ENCODE measurements around the gene SELE.
"Not testable (repeated sequence)": the region's sequence is repeated elsewhere in the genome, so short reads cannot be mapped to it uniquely, and the experiment has no call there.

Gene SELE

GRCh38 chr1:169724168-169724567, 9.7 kb downstream of the SELE start:
- no peak for DNase-seq (ENCODE audit: low read depth in 2 of 2)

DNA sequence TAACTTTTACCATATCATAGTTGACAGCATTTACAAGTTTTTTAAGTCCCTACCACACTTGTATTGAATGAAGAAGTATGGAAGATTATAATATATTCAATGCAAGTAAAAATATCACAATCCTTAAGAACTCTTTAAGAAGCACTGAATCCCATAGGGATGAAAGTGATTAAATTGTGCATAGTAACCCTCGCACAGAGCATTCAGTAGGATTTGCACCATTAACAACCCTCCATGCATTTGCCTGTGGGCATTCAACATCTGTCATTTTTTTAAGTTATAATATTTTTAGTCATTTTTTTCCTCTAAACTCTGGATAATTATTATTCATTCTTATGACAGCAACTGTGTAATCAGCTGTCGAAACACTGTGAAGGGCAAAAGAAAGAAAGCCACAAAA, 10.1 kb downstream of the SELE start:
- no peak for DNase-seq (ENCODE audit: low read depth in 2 of 2)

DNA sequence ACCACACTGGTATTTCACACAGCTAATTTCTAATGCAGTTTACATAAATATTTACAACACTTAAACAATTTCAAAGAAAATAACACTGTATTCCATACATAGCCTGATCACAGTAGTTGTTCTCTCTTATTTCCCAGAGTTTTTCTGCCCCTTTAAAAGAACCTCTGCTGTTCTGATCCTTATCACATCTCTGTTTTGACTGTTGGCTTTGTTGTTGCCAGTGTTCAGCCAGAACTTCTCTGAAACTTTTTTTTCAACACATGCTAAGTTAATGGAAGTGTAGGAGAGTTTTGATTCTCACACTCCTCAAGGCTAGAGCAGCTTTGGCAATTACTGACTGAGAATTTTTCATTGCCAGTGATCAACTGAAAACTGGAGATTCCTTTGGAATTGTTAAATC, 11.1 kb downstream of the SELE start:
- no peak for DNase-seq (ENCODE audit: low read depth in 2 of 2)

DNA sequence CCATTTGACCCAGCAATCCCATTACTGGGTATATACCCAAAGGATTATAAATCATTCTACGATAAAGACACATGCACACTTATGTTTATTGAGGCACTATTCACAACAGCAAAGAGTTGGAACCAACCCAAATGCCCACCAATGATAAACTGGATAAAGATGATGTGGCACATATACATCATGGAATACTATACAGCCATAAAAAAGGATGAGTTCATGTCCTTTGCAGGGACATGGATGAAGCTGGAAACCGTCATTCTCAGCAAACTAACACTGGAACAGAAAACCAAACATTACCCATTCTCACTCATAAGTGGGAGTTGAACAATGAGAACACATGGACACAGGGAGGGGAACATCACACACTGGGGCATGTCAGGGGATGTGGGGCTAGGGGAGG, 18.8 kb downstream of the SELE start:
- DNase-seq (ENCODE audit: low read depth in 2 of 2) = not testable (repeated sequence)

DNA sequence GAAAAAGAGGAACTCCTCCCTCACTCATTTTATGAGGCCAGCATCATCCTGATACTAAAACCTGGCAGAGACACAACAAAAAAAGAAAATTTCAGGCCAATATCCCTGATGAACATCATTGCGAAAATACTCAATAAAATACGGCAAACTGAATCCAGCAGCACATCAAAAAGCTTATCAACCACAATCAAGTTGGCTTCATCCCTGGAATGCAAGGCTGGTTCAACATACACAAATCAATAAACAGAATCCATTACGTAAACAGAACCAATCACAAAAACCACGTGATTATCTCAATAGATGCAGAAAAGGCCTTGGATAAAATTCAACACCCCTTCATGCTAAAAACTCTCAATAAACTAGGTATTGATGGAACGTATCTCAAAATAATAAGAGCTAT, 20.8 kb downstream of the SELE start:
- not testable (repeated sequence) for DNase-seq (ENCODE audit: low read depth in 2 of 2)

DNA sequence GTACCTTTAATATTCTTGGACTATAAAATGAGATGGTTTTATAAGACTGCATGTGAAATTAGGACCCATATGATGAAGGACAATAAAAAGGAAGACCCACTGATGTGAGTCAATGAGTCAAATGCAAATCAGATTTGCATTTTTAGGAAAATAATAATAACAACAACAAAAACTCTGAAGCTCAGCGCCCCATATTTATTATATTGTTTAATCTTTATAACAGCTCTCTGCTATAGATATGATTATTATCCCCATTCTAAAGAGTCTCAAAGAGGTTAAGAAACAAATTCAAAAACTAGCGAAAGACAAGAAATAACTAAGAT, 21.6 kb downstream of the SELE start:
- DNase-seq (ENCODE audit: low read depth in 2 of 2) = no peak

- peak; percentile 46 to 66 for DNase-seq (ENCODE audit: low read depth in 2 of 2)
Measured at GRCh38 chr1:169711469-169712308, 22.2 kb downstream of the SELE start, which contains the start of gene SELL. Gene SELL (minus strand): TSS chr1:169711620. CDS start chr1:169711498, 122 bp downstream.

DNA sequence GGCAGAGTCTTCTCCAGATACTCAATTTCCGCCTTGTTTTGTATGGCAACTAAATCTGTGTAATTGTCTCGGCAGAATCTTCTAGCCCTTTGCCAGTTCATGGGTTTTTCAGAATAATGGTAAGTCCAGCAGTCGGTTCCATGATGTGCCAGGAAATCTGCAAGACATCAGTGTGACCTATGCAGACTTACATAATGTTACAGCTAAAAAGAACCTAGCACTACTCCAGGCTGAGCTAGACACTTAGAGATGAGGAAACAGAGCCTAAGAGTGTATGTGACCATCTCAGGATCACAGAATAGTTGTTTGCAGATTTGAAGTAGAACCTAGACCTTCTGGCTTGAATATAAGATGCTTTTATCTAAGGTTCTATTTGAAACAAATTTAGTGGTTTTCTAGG, 25.2 kb downstream of the SELE start:
- no peak for DNase-seq (ENCODE audit: low read depth in 2 of 2)

- no peak for DNase-seq (ENCODE audit: low read depth in 2 of 2)
Measured at GRCh38 chr1:169707912-169708604, 25.8 kb downstream of the SELE start.

DNA sequence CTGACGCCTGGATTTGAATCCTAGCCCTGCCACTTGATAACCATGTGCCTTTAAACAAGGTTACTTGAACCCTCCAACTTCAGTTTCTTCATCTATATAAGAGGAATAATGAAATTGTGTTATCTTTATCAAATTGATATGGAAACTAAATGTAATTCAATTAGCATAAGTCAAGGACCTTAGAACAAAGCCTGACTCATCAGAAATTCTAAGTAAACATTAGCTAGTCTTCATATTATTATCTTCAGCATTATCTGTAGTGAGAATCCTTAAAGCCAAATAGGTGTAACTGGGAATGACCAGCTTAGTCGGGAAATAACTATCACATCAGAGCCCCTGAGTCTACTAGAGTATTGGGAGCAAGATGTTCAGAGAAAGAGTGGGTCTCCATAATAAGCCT, 29.1 kb downstream of the SELE start:
- DNase-seq (ENCODE audit: low read depth in 2 of 2) = no peak

DNA sequence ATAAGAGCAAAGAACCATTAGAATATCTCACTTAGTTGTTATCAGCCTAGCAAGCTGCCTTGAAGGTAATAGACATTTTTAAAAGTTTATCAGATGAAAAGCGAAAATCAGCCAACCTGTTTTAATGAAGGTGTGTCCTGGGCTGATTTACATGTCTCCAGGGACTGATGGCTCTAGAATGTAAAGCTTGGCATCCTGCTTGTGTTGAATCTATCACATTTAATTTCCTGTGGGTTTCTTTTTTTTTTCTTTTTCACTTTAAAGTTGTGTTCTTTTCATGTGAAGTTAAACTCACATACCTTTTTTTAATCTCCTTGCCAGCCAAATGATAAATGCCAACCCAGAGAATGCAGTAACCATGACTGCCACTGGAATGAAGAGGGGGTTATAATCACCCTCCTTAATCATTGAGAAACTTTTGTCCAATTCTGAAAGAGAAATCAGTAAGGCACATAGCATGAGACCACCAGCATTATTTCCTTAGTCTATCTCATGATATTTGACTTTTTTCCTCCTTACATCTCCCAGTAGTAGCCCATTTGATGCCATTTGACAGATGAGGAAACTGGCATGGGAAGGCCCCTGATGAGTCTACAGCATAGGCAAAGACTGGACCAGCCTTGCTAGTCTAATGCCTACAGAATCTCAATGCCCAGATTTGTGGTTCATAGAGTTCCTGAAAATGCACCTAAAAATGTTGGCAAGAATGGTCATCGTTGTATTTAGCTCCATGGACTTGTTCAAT, 32.4 kb downstream of the SELE start:
- no peak for DNase-seq (ENCODE audit: low read depth in 2 of 2)

DNA sequence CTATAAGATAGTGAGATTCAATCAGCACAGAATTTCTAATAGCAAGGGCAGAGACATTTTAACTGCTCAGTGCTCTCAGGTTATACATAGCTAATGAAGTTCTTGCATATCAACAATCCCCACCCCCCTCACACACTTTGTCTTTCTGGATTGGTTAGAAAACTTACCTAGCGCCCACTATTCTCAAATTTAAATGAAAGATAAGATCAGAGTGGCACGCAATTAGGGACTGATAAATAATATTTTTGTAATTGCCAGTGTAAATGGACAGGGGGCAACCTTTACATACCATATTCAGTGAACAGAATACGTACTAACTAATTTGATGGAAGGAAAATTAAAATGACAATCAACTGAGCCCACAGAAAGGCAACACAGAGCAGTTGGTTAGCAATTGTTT, 34.2 kb downstream of the SELE start:
- DNase-seq (ENCODE audit: low read depth in 2 of 2) = no peak

DNA sequence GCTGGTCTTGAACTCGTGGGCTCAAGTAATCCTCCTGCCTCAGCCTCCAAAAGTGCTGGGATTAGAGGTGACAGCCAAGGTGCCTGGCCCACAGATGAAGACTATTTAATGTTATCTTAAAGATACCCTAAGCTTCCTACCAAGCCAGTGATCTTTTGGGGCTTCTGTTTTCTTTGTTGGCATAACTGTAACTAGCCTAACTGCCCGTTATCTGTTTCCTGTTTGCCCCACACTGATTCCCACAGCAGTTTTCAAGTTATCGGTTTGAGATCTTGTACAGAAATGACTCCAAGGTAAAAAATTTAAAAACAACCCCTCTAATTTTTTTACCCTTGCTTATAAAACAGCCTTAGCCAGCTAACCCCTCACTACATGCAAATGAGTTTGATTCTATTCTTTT, 34.9 kb downstream of the SELE start:
- DNase-seq (ENCODE audit: low read depth in 2 of 2) = no peak

GRCh38 chr1:169697755-169698154, 36.1 kb downstream of the SELE start:
- no peak for DNase-seq (ENCODE audit: low read depth in 2 of 2)

DNA sequence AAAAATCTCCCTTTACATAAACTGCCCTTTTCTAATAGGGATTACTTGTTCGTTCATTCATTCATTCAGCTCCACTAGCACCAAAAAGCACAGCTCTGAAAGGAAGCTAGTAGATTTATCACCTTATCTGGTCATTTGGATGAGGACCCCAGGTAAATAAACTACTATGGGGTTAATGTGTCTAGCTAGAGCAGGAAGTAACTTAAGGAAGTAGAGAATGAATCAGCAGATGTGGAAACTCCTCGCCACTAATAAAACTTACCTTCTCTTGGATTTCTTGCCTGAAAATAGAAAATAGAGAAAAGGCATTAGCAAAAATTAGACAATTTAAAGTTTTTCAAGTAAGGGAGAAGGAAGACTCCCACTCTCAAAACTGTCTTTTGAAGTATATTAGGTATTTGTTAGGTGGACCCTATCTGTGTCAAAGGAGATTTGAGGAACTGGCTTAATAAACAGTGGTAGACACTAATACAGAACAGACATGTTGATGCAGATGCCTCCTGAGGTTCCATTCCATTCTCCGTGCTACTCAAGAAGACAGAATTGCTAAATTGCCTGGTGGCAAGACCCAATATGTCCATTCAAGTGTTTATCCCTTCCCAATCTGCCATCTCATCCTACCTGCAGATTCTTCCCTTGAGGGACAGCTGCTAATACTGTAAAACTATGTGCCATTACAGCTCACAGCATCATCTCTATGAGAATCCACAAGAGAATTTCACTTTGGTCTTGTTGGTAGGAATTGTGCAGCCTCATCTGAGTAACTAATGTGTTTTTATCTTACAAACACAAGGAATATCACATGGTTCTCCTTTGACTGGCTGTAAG, 37.4 kb downstream of the SELE start:
- DNase-seq (ENCODE audit: low read depth in 2 of 2) = no peak

DNA sequence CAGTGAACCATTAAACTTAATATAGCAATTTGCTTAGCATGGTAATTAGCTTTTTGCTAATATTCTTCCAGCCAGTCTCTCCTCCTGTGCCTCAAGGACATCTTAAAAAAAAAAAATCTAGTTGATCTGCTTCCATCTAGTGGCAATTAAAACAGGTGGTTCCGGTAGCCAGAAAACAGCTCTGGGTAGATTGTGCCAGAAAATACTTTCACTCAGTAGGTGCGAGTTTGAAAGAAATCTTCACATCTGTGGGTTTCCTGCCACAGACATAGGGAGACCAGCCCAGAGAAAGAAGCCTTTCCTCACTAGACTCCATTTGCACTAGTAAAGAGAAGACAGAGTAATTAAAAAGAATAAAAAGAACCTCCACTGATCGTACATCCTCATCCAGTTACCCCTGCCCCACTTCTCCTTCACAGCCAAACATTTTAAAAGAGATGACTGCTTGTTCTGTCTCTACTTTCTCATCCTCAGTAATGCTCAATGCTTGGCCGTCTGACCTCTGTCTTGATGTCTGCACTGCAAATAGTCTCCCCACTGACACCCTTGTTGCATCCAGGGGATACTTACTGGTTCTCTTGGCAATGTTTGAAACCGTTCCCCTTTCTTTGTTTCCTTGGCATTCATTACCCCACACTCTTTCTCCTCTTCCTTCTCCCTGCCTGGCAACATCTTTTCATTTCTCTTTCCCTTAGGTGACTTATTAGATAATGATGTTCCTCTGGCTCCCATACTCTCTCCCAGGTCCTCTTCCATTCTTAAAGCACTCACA, 39.4 kb downstream of the SELE start:
- DNase-seq (ENCODE audit: low read depth in 2 of 2) = no peak

- no peak for DNase-seq (ENCODE audit: low read depth in 2 of 2)
Measured at GRCh38 chr1:169692756-169693460, 41.0 kb downstream of the SELE start.

- no peak for DNase-seq (ENCODE audit: low read depth in 2 of 2)
Measured at GRCh38 chr1:169690489-169690888, 43.4 kb downstream of the SELE start.

DNA sequence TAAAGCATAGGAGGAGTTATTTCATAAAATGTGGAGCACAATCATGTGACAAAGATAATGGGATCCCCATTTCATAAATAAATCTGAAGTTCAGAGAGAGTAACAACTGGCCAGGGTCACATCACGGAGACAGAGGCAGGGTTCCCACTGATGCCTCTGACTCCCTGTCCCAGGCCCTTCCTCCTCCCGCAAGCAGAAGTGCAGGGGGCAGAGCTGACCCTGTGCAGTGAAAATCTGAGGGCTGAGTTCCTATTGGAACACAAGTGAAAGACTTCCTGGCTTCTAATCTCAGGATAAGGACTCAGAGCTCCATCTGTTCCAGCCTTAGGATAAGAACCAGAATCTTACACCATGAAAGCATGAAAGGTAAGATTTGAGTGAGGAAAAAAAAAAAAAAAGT, 44.5 kb downstream of the SELE start:
- DNase-seq (ENCODE audit: low read depth in 2 of 2) = no peak

GRCh38 chr1:169688377-169688776, 45.5 kb downstream of the SELE start:
- not testable (repeated sequence) for DNase-seq (ENCODE audit: low read depth in 2 of 2)

Data from stimulated activated CD4-positive, alpha-beta T cell treated with anti-CD3 and anti-CD28 coated beads, Interleukin-1b, Interleukin-23, amount 100 ng/mL, for 4 hours (primary cell).